Measurements from ENCODE around the gene IL18.
"Not testable (repeated sequence)": the region's sequence is repeated elsewhere in the genome, so short reads cannot be mapped to it uniquely, and the experiment has no call there.

IL18 gene

DNA sequence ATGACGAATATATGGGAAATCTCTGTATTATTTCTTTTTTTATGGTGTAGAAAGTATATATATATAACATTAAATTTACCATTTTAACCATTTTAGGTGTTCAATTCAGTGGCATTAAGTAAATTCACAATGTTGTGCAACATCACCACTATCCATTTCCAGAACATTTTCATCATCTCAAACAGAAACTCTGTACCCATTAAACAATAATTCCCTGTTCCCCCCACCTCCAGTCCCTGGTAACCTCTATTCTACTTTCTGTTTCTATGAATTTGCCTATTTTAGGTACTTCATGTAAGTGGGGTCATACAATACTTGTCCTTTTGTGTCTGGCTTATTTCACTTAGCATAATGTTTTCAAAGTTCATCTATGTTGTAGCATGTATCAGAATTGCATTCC is 47.0 kb upstream of the IL18 start:
- no peak overlapping the region for H2BK120ac ChIP-seq (ENCODE audit: insufficient read depth, low read length, poor library complexity)
- no peak overlapping the region for H3K23ac ChIP-seq (ENCODE audit: low read length)
- H3K79me2 ChIP-seq (ENCODE audit: control insufficient read depth, insufficient read depth, low read length, poor library complexity), result no peaks in the 10 kb centered on the region
- peaks cover 3% of the 10 kb centered on the region for H3K9me3 ChIP-seq (ENCODE audit: insufficient read depth, low read depth, low read length)
- H3K27me3 ChIP-seq (ENCODE audit: insufficient read depth, low read length), result no peaks in the 10 kb centered on the region
- H3K79me1 ChIP-seq (ENCODE audit: low read length), result no peaks in the 10 kb centered on the region
- no peak overlapping the region for H3K4ac ChIP-seq (ENCODE audit: low read depth, low read length)
- no CpG with 5 or more reads among the region's 1 CpG for WGBS (ENCODE audit: extremely low coverage, insufficient coverage, insufficient read length)
- H4K8ac ChIP-seq (ENCODE audit: low read depth, low read length), result no peak overlapping the region
- H2BK12ac ChIP-seq (ENCODE audit: low read length), result no peak overlapping the region
- no peak overlapping the region for H2AFZ ChIP-seq (ENCODE audit: insufficient read depth, low read length, poor library complexity)
- DNase-seq, result no peak
- H3K9ac ChIP-seq (ENCODE audit: low read length), result no peak overlapping the region
- no peak overlapping the region for H4K91ac ChIP-seq (ENCODE audit: low read depth, low read length)
- H2AK5ac ChIP-seq (ENCODE audit: low read length), result no peak overlapping the region
- H3K4me3 ChIP-seq (ENCODE audit: low read depth, low read length), result no peak overlapping the region
- H2BK5ac ChIP-seq (ENCODE audit: low read depth, low read length, poor library complexity), result no peak overlapping the region
- no peak overlapping the region for H3K18ac ChIP-seq (ENCODE audit: low read length)
- H4K12ac ChIP-seq (ENCODE audit: low read depth, low read length), result no peak overlapping the region
- no peaks in the 10 kb centered on the region for H3K4me1 ChIP-seq (ENCODE audit: control insufficient read depth in 1 of 2, insufficient read depth in 2 of 2, low read length in 2 of 2)
- H3K4me2 ChIP-seq (ENCODE audit: low read length), result no peak overlapping the region
- no peak overlapping the region for H3K14ac ChIP-seq (ENCODE audit: low read length)
- no peak overlapping the region for H3K27ac ChIP-seq (ENCODE audit: low read depth, low read length)
- H3K36me3 ChIP-seq (ENCODE audit: control insufficient read depth in 1 of 2, insufficient read depth in 2 of 2, low read length in 2 of 2), result no peaks in the 10 kb centered on the region

DNA sequence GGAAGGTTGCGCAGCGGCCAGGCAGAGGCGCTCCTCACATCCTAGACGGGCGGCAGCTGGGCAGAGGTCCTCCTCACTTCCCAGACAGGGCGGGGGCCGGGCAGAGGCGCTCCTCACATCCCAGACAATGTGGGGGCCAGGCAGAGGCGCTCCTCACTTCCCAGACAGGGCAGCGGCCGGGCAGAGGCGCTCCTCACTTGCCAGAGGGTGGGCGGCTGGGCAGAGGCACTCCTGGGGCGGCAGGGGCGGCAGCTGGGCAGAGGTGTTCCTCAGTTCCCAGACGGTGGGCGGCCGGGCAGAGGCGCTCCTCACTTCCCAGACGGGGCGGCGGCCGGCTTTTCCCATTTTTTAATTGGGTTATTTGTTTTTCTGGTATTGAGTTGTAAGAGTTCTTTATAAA is 42.2 kb upstream of the IL18 start:
- no peaks in the 10 kb centered on the region for H3K36me3 ChIP-seq (ENCODE audit: control insufficient read depth in 1 of 2, insufficient read depth in 2 of 2, low read length in 2 of 2)
- H3K23ac ChIP-seq (ENCODE audit: low read length), result no peak overlapping the region
- H3K4me3 ChIP-seq (ENCODE audit: low read depth, low read length), result no peak overlapping the region
- H2AK5ac ChIP-seq (ENCODE audit: low read length), result no peak overlapping the region
- H2AFZ ChIP-seq (ENCODE audit: insufficient read depth, low read length, poor library complexity), result no peak overlapping the region
- no peak overlapping the region for H3K14ac ChIP-seq (ENCODE audit: low read length)
- no peaks in the 10 kb centered on the region for H3K27me3 ChIP-seq (ENCODE audit: insufficient read depth, low read length)
- H3K79me1 ChIP-seq (ENCODE audit: low read length), result no peaks in the 10 kb centered on the region
- H3K27ac ChIP-seq (ENCODE audit: low read depth, low read length), result no peak overlapping the region
- WGBS (ENCODE audit: extremely low coverage, insufficient coverage, insufficient read length), result no CpG with 5 or more reads among the region's 23 CpGs
- DNase-seq, result no peak
- no peaks in the 10 kb centered on the region for H3K79me2 ChIP-seq (ENCODE audit: control insufficient read depth, insufficient read depth, low read length, poor library complexity)
- H2BK120ac ChIP-seq (ENCODE audit: insufficient read depth, low read length, poor library complexity), result no peak overlapping the region
- no peak overlapping the region for H4K91ac ChIP-seq (ENCODE audit: low read depth, low read length)
- no peak overlapping the region for H2BK12ac ChIP-seq (ENCODE audit: low read length)
- no peak overlapping the region for H4K12ac ChIP-seq (ENCODE audit: low read depth, low read length)
- H2BK5ac ChIP-seq (ENCODE audit: low read depth, low read length, poor library complexity), result no peak overlapping the region
- no peak overlapping the region for H3K4me2 ChIP-seq (ENCODE audit: low read length)
- no peaks in the 10 kb centered on the region for H3K4me1 ChIP-seq (ENCODE audit: control insufficient read depth in 1 of 2, insufficient read depth in 2 of 2, low read length in 2 of 2)
- no peak overlapping the region for H3K4ac ChIP-seq (ENCODE audit: low read depth, low read length)
- H3K18ac ChIP-seq (ENCODE audit: low read length), result no peak overlapping the region
- H3K9ac ChIP-seq (ENCODE audit: low read length), result no peak overlapping the region
- no peak overlapping the region for H4K8ac ChIP-seq (ENCODE audit: low read depth, low read length)
- peaks cover 3% of the 10 kb centered on the region for H3K9me3 ChIP-seq (ENCODE audit: insufficient read depth, low read depth, low read length)

DNA sequence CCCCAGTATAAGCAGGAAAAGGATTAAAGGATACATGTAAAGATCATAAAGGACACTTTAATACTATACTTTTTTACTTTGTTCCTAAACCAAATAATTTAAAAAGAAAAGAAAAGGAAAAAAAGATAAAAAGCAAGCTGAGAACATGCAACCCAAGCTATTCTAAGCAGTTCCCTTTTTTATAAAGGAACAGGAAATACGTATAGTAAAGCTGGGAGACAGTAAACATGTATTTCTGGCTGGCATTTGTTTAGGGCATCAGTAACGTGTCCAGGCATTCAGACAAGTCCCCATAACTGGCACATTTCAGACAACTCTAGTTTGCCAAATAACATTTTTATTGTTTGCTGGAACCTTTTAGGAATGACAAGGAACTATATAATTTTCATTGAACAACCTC is 36.4 kb upstream of the IL18 start:
- no peak overlapping the region for H4K8ac ChIP-seq (ENCODE audit: low read depth, low read length)
- no CpG with 5 or more reads among the region's 2 CpGs for WGBS (ENCODE audit: extremely low coverage, insufficient coverage, insufficient read length)

GRCh38 chr11:112199101-112199500 is 35.2 kb upstream of the IL18 start:
- H3K4me1 ChIP-seq (ENCODE audit: control insufficient read depth in 1 of 2, insufficient read depth in 2 of 2, low read length in 2 of 2); H2AK5ac ChIP-seq (ENCODE audit: low read length); H3K79me2 ChIP-seq (ENCODE audit: control insufficient read depth, insufficient read depth, low read length, poor library complexity); H3K4me2 ChIP-seq (ENCODE audit: low read length); H3K27me3 ChIP-seq (ENCODE audit: insufficient read depth, low read length); H3K23ac ChIP-seq (ENCODE audit: low read length); H4K12ac ChIP-seq (ENCODE audit: low read depth, low read length); DNase-seq; H3K36me3 ChIP-seq (ENCODE audit: control insufficient read depth in 1 of 2, insufficient read depth in 2 of 2, low read length in 2 of 2); H2BK5ac ChIP-seq (ENCODE audit: low read depth, low read length, poor library complexity); H2AFZ ChIP-seq (ENCODE audit: insufficient read depth, low read length, poor library complexity); H3K9me3 ChIP-seq (ENCODE audit: insufficient read depth, low read depth, low read length); H2BK120ac ChIP-seq (ENCODE audit: insufficient read depth, low read length, poor library complexity); H3K4ac ChIP-seq (ENCODE audit: low read depth, low read length); H3K27ac ChIP-seq (ENCODE audit: low read depth, low read length); H2BK12ac ChIP-seq (ENCODE audit: low read length); H3K79me1 ChIP-seq (ENCODE audit: low read length); H4K8ac ChIP-seq (ENCODE audit: low read depth, low read length); H3K9ac ChIP-seq (ENCODE audit: low read length); H3K14ac ChIP-seq (ENCODE audit: low read length); H4K91ac ChIP-seq (ENCODE audit: low read depth, low read length); H3K18ac ChIP-seq (ENCODE audit: low read length); H3K4me3 ChIP-seq (ENCODE audit: low read depth, low read length): not testable (repeated sequence)
- no CpG with 5 or more reads among the region's 4 CpGs for WGBS (ENCODE audit: extremely low coverage, insufficient coverage, insufficient read length)

More for the DNA sequence above, 36.4 kb upstream of the IL18 start:
- H3K23ac ChIP-seq (ENCODE audit: low read length), result no peak overlapping the region
- H3K4me3 ChIP-seq (ENCODE audit: low read depth, low read length), result no peak overlapping the region
- no peak overlapping the region for H3K14ac ChIP-seq (ENCODE audit: low read length)
- no peaks in the 10 kb centered on the region for H3K27me3 ChIP-seq (ENCODE audit: insufficient read depth, low read length)
- H3K4ac ChIP-seq (ENCODE audit: low read depth, low read length), result no peak overlapping the region
- no peaks in the 10 kb centered on the region for H3K4me1 ChIP-seq (ENCODE audit: control insufficient read depth in 1 of 2, insufficient read depth in 2 of 2, low read length in 2 of 2)
- no peak overlapping the region for H3K9ac ChIP-seq (ENCODE audit: low read length)
- H3K36me3 ChIP-seq (ENCODE audit: control insufficient read depth in 1 of 2, insufficient read depth in 2 of 2, low read length in 2 of 2), result no peaks in the 10 kb centered on the region
- DNase-seq, result no peak
- H4K12ac ChIP-seq (ENCODE audit: low read depth, low read length), result no peak overlapping the region
- H2BK120ac ChIP-seq (ENCODE audit: insufficient read depth, low read length, poor library complexity), result no peak overlapping the region
- no peak overlapping the region for H3K18ac ChIP-seq (ENCODE audit: low read length)
- H3K79me1 ChIP-seq (ENCODE audit: low read length), result no peaks in the 10 kb centered on the region
- H2AK5ac ChIP-seq (ENCODE audit: low read length), result no peak overlapping the region
- H2AFZ ChIP-seq (ENCODE audit: insufficient read depth, low read length, poor library complexity), result no peak overlapping the region
- H3K27ac ChIP-seq (ENCODE audit: low read depth, low read length), result no peak overlapping the region
- no peak overlapping the region for H2BK5ac ChIP-seq (ENCODE audit: low read depth, low read length, poor library complexity)
- H3K9me3 ChIP-seq (ENCODE audit: insufficient read depth, low read depth, low read length), result no peaks in the 10 kb centered on the region
- no peak overlapping the region for H2BK12ac ChIP-seq (ENCODE audit: low read length)
- H3K79me2 ChIP-seq (ENCODE audit: control insufficient read depth, insufficient read depth, low read length, poor library complexity), result no peaks in the 10 kb centered on the region
- no peak overlapping the region for H3K4me2 ChIP-seq (ENCODE audit: low read length)
- H4K91ac ChIP-seq (ENCODE audit: low read depth, low read length), result no peak overlapping the region
